ENCODE measurements around the gene CXCL13.
A peak's percentile ranks its signal among the peaks of the same experiment; 100 is the strongest.
"Not testable (repeated sequence)": the region's sequence is repeated elsewhere in the genome, so short reads cannot be mapped to it uniquely, and the experiment has no call there.

The CXCL13 gene

GRCh38 chr4:77623091-77623490, 17.5 kb downstream of the CXCL13 start:
- FAIRE-seq (no peak), DNase-seq (ENCODE audit: insufficient read length, low spot score) (no peak)
- TF ChIP-seq POLR2A (IDR thresholded peaks at IDR 0.05; ENCODE audit: low read depth, low read length), result no peak

- FAIRE-seq (no peak), DNase-seq (ENCODE audit: insufficient read length, low spot score) (no peak)
- TF ChIP-seq POLR2A (IDR thresholded peaks at IDR 0.05; ENCODE audit: low read depth, low read length), result no peak
These were observed 18.6 kb downstream of the CXCL13 start for GRCh38 chr4:77624213-77624612.

- DNase-seq (ENCODE audit: insufficient read length, low spot score), result no peak
- no peak for TF ChIP-seq POLR2A (IDR thresholded peaks at IDR 0.05; ENCODE audit: low read depth, low read length)
- FAIRE-seq, result no peak
These were observed 19.9 kb downstream of the CXCL13 start for GRCh38 chr4:77625485-77625884.

GRCh38 chr4:77629885-77630284, 24.3 kb downstream of the CXCL13 start:
- FAIRE-seq, result no peak
- no peak for TF ChIP-seq POLR2A (IDR thresholded peaks at IDR 0.05; ENCODE audit: low read depth, low read length)
- no peak for DNase-seq (ENCODE audit: insufficient read length, low spot score)

DNA sequence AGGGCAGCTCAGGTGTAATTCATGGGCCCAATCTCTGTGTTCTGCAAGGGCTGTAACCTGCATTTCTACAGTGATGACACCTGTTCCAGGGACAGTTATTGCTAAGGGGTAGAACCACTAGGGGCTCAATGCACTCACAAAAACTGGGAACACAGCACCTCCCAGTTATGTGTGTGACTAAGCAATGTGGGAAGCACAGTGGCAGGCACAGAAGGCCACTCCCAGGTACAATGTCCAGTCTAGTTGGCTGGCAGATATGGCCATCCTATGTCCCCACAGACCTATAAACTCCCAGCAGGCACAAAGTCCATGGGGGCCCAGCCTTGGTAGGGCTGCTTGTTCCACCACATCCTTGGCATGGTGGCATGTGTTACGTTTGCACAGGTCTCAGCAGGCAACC, 25.7 kb downstream of the CXCL13 start:
- DNase-seq (ENCODE audit: insufficient read length, low spot score), result no peak
- FAIRE-seq, result no peak
- TF ChIP-seq POLR2A (IDR thresholded peaks at IDR 0.05; ENCODE audit: low read depth, low read length), result no peak

- DNase-seq (ENCODE audit: insufficient read length, low spot score) (no peak), FAIRE-seq (no peak)
- no peak for TF ChIP-seq POLR2A (IDR thresholded peaks at IDR 0.05; ENCODE audit: low read depth, low read length)
These were observed 28.6 kb downstream of the CXCL13 start for GRCh38 chr4:77634132-77634785.

DNA sequence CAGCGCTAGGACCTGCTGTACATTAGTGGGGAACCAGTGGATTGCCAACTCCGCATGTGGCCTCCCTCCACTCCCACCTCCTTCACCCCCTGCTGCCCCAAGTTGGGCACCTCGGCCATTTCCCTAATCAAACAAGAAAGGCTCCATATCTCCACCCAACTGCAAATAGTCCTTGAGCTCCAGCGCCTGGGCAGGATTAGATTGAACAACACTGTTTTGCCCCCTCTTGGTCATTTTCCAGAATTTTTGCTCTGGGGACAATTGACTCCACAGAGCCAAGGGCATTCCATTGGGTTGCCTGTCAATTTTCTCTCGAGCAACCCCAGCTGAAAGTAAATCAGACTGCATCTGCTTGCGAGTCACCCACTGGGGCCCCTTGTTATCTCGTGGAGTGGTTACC, 29.6 kb downstream of the CXCL13 start:
- TF ChIP-seq POLR2A (IDR thresholded peaks at IDR 0.05; ENCODE audit: low read depth, low read length), result no peak
- DNase-seq (ENCODE audit: insufficient read length, low spot score), result no peak
- no peak for FAIRE-seq

DNA sequence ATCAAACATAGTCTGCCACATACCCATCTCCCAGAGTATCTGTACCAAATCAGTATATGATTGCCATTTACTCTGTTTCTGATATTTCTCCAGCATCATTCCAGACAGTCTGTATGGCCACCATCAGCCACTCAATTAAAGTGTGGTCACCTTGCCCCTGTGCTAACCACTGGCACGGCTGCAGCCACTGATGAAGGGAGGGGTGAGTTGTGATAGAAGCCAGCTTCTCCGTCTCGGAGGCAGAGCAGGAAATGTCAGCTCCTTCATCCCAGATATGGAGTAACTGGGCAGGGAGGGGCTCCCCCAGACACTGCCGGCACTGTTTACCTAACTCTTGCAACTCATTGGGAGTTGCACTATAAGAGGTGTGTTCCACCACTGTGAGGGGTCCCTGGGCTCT, 30.3 kb downstream of the CXCL13 start:
- FAIRE-seq (no peak), DNase-seq (ENCODE audit: insufficient read length, low spot score) (no peak)
- TF ChIP-seq POLR2A (IDR thresholded peaks at IDR 0.05; ENCODE audit: low read depth, low read length), result no peak

DNA sequence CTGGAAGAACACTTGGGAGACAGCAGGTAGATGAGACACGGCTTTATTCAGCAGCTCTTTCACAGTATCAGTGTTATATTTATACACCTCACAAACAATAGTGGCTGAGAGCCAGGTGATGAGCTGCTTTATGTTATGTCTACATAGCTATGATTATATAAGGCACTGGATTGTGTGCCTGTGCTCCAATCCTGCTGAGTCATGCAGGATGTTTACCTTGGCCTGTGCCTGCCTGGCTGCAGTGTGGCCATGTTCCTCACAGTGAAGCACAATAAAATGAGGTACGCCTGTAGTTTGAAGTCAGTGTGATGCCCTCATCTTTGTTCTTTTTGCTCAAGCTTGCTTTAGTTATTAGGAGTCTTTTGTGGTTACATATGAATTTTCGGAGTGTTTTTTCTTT, 31.3 kb downstream of the CXCL13 start:
- TF ChIP-seq POLR2A (IDR thresholded peaks at IDR 0.05; ENCODE audit: low read depth, low read length), result no peak
- no peak for FAIRE-seq
- peak; percentile 4 for DNase-seq (ENCODE audit: insufficient read length, low spot score)

DNA sequence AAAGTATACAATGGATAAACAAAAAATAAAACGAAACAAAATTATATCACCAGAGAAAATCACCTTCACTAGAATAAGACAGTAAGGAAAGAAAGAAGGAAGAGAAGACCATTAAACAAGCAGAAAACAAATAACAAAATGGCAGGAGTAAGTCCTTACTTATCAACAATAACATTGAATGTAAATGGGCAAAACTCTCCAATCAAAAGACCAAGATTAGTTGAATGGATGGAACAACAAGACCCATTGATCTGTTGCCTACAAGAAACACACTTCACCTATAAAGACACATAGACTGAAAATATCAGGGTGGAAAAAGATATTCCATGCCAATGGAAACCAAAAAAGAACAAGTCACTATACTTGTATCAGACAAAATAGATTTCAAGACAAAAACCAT, 38.4 kb downstream of the CXCL13 start:
- FAIRE-seq; DNase-seq (ENCODE audit: insufficient read length, low spot score): not testable (repeated sequence)

- TF ChIP-seq POLR2A (IDR thresholded peaks at IDR 0.05; ENCODE audit: low read depth, low read length), result no peak
- no peak for DNase-seq (ENCODE audit: insufficient read length, low spot score)
- FAIRE-seq, result no peak
These were observed 45.2 kb downstream of the CXCL13 start for GRCh38 chr4:77650787-77651186.

- no peak for TF ChIP-seq POLR2A (IDR thresholded peaks at IDR 0.05; ENCODE audit: low read depth, low read length)
- DNase-seq (ENCODE audit: insufficient read length, low spot score) (no peak), FAIRE-seq (no peak)
These were observed 46.2 kb downstream of the CXCL13 start for GRCh38 chr4:77651820-77652219.

DNA sequence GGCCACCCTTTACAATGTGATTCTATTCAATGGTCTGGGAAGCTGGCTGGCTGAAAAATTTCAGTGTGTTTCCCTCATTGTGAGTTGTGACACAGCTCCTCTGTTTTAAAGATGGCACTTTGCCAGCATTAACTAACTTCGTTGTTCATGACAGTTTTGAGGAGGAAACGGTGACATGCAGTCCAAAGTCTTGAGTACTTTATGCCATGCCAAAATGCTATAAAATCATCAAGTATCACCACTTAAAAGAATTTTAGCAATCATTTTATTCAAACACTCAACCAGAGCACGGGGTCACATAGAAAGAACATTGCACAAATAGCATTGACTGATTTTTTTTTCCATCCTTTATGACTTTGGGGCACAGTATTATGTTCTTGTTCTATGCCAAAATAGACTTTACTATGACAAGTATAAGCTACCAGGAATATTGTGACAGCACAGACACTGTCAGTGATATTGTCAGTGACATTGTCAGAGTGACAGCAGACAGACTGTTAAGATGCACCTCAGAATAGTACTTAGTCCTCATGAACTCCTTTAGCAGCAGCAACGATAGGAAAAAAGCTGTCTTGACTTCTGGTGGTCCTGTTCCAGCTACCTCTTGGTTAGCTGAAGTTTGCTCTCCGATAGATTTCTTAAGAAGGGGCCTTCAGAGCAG, 46.7 kb downstream of the CXCL13 start:
- no peak for TF ChIP-seq POLR2A (IDR thresholded peaks at IDR 0.05; ENCODE audit: low read depth, low read length)
- FAIRE-seq (no peak), DNase-seq (ENCODE audit: insufficient read length, low spot score) (no peak)

DNA sequence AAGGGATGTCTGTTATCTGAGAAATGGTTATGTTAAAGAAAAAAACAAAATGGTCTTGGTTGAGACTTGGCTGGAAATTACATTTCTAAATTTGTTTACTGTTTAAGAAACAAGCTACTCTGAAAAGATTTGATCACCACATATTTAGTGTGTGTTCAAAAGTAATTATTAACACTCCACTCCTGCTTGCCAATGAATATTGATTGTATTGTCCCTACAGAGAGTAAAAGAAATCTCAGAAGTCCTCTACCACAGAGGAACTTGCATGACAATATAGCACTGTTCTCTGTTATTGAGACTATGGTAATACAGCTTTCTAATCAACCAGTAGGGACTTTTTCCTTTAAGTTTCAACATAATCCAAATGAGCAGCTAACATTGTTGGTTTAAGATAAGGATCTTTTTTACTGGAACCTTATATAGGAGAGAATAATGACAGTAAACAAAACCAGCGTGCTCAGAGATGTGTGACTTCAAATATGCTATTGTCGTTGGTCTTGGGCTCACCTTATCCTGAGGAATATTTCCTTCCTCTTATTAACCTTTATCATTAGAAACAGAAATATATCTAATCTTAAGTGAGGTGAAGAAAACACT, 47.6 kb downstream of the CXCL13 start:
- no peak for TF ChIP-seq POLR2A (IDR thresholded peaks at IDR 0.05; ENCODE audit: low read depth, low read length)
- no peak for FAIRE-seq
- no peak for DNase-seq (ENCODE audit: insufficient read length, low spot score)

GRCh38 chr4:77660318-77660717, 54.7 kb downstream of the CXCL13 start:
- FAIRE-seq; DNase-seq (ENCODE audit: insufficient read length, low spot score): not testable (repeated sequence)

Data from H54 (cell line).